ENCODE results near the gene BCL3. TPM values are rescaled to one million over a fixed set of nuclear protein-coding genes. Genes with fewer than 3 reads are reported as not detected.

Gene BCL3
- total RNA-seq, 6 experiments from 2014 or later = 12.9 to 20.1 (median 16.7) TPM

GRCh38 chr19:44785993-44786392, 37.5 kb downstream of the BCL3 start:
- Mint-ChIP-seq H3K36me3 (ENCODE audit: low read depth) (no peaks in the 10 kb centered on the region), H3K4me1 (ENCODE audit: low read depth) (peaks cover 7% of the 10 kb centered on the region), H3K4me3 (no peak overlapping the region), H3K9me3 (no peaks in the 10 kb centered on the region), H3K27me3 (ENCODE audit: insufficient read depth) (peaks cover 2% of the 10 kb centered on the region), H3K27ac (no peak overlapping the region)
- no peak for DNase-seq
- TF ChIP-seq, protein P1, sequence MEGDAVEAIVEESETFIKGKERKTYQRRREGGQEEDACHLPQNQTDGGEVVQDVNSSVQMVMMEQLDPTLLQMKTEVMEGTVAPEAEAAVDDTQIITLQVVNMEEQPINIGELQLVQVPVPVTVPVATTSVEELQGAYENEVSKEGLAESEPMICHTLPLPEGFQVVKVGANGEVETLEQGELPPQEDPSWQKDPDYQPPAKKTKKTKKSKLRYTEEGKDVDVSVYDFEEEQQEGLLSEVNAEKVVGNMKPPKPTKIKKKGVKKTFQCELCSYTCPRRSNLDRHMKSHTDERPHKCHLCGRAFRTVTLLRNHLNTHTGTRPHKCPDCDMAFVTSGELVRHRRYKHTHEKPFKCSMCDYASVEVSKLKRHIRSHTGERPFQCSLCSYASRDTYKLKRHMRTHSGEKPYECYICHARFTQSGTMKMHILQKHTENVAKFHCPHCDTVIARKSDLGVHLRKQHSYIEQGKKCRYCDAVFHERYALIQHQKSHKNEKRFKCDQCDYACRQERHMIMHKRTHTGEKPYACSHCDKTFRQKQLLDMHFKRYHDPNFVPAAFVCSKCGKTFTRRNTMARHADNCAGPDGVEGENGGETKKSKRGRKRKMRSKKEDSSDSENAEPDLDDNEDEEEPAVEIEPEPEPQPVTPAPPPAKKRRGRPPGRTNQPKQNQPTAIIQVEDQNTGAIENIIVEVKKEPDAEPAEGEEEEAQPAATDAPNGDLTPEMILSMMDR (IDR thresholded peaks at IDR 0.05) = no peak

DNA sequence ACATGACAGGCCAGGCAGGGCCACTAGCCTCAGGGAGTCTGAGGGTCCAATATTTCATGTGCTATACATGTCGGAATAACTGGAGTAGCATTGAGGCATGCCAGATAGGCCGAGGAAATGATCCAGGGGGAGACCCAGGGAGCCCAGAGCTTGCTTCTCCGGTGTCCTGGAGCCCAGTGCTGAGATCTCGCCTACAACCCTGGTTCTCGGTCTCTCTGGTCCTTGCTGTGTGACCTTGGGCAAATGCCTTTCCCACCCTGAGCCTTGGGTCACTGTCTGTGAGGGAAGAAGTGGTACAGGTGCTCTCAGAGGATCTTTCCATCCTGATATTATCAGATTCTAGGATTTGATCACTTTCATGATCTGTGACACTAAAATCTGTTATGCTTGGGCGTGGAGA, 40.5 kb downstream of the BCL3 start:
- no peak overlapping the region for H3K27ac Mint-ChIP-seq
- TF ChIP-seq, protein P1 (IDR thresholded peaks at IDR 0.05) = no peak
- H3K9me3 Mint-ChIP-seq = no peaks in the 10 kb centered on the region
- peaks cover 7% of the 10 kb centered on the region for H3K4me1 Mint-ChIP-seq (ENCODE audit: low read depth)
- DNase-seq = no peak
- H3K4me3 Mint-ChIP-seq = no peak overlapping the region
- H3K36me3 Mint-ChIP-seq (ENCODE audit: low read depth) = no peaks in the 10 kb centered on the region
- peaks cover 10% of the 10 kb centered on the region for H3K27me3 Mint-ChIP-seq (ENCODE audit: insufficient read depth)

- H3K36me3 Mint-ChIP-seq (ENCODE audit: low read depth) = no peaks in the 10 kb centered on the region
- H3K4me1 Mint-ChIP-seq (ENCODE audit: low read depth) = no peaks in the 10 kb centered on the region
- no peak overlapping the region for H3K27ac Mint-ChIP-seq
These were observed 41.5 kb downstream of the BCL3 start for GRCh38 chr19:44789943-44790483.

GRCh38 chr19:44792281-44792680, 43.8 kb downstream of the BCL3 start:
- DNase-seq = no peak
- Mint-ChIP-seq H3K36me3 (ENCODE audit: low read depth) (no peaks in the 10 kb centered on the region), H3K4me3 (no peak overlapping the region), H3K27ac (no peak overlapping the region), H3K27me3 (ENCODE audit: insufficient read depth) (peaks cover 10% of the 10 kb centered on the region), H3K9me3 (no peaks in the 10 kb centered on the region), H3K4me1 (ENCODE audit: low read depth) (no peaks in the 10 kb centered on the region)
- TF ChIP-seq, protein P1 (IDR thresholded peaks at IDR 0.05) = no peak

More at GRCh38 chr19:44789943-44790483, 41.5 kb downstream of the BCL3 start:
- TF ChIP-seq, protein P1 (IDR thresholded peaks at IDR 0.05) = no peak
- DNase-seq = no peak
- peaks cover 10% of the 10 kb centered on the region for H3K27me3 Mint-ChIP-seq (ENCODE audit: insufficient read depth)
- no peaks in the 10 kb centered on the region for H3K9me3 Mint-ChIP-seq
- no peak overlapping the region for H3K4me3 Mint-ChIP-seq

DNA sequence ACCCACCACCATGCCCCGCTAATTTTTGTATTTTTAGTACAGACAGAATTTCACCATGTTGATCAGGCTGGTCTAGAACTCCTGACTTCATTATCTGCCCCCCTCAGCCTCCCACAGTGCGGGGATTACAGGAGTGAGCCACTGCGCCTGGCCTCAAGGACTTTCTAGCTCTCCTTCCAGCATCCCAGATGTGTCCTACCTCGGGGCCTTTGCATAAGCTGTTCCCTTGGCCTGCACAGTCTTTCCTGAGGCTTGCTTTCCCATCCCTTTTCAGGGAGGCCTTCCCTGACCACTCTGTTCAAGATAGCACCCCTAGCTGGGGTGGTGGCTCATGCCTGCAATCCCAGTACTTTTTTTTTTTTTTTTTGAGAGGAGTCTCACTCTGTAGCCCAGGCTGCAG, 46.1 kb downstream of the BCL3 start:
- TF ChIP-seq, protein P1 (IDR thresholded peaks at IDR 0.05) = no peak
- H3K4me1 Mint-ChIP-seq (ENCODE audit: low read depth) = peaks cover 12% of the 10 kb centered on the region

More for the DNA sequence above, 46.1 kb downstream of the BCL3 start:
- H3K36me3 Mint-ChIP-seq (ENCODE audit: low read depth) = no peaks in the 10 kb centered on the region
- H3K27me3 Mint-ChIP-seq (ENCODE audit: insufficient read depth) = peaks cover 9% of the 10 kb centered on the region
- H3K4me3 Mint-ChIP-seq = no peak overlapping the region
- no peaks in the 10 kb centered on the region for H3K9me3 Mint-ChIP-seq
- H3K27ac Mint-ChIP-seq = no peak overlapping the region
- DNase-seq = no peak
